ENCODE measurements around the gene LRRIQ1. TPM values are rescaled to one million over a fixed set of nuclear protein-coding genes. Genes with fewer than 3 reads are reported as not detected.

The LRRIQ1 gene
- total RNA-seq, 1 experiment from 2014 or later = 0.39 TPM

DNA sequence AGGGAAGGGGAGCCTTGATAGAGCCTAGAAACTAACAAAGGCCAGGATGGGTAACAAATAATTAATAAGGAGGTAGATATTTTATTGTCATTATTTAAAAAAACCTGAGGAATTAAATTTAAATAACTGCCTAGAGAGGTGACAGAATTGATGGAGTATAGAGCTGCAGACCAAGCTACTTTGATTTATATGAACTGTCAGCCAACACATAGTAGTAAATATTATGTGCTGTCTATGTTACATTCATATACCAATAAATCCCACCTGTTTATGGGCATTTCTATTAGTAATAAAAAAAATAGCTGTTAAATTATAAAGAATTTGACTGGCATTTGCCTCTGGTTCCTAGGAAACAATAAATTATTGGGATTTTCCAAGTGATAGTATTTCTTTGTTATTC, 37.8 kb upstream of the LRRIQ1 start:
- Mint-ChIP-seq H3K27ac (no peak overlapping the region), H3K36me3 (ENCODE audit: insufficient read depth in 1 of 3, low read depth in 3 of 3) (peaks cover 0 to 8% (median 7%) of the 10 kb centered on the region in 3 experiments; a peak in 5 of 7 replicates), H3K4me1 (peaks cover 9 to 10% of the 10 kb centered on the region in 2 experiments), H3K4me3 (no peak overlapping the region), H3K27me3 (ENCODE audit: low read depth) (no peaks in the 10 kb centered on the region), H3K9me3 (peaks cover 0 to 9% of the 10 kb centered on the region in 2 experiments; a peak in 2 of 5 replicates)
- H3K23ac ChIP-seq (ENCODE audit: insufficient read length, low read depth, low read length) = no peak overlapping the region
- no peak overlapping the region for H3K27ac ChIP-seq (ENCODE audit: insufficient read length, low read depth, low read length)
- H2BK20ac ChIP-seq (ENCODE audit: low read depth, low read length, poor library complexity, severe bottlenecking) = no peak overlapping the region
- no peak overlapping the region for H3K4ac ChIP-seq (ENCODE audit: low read depth, low read length)
- no peaks in the 10 kb centered on the region for H3K9me3 ChIP-seq (ENCODE audit: control insufficient read depth, low read depth, low read length)
- H3K23me2 ChIP-seq (ENCODE audit: insufficient read length, low read depth, low read length, poor library complexity, severe bottlenecking) = no peaks in the 10 kb centered on the region
- no peak overlapping the region for H3K14ac ChIP-seq (ENCODE audit: insufficient read depth, low read length)
- no peaks in the 10 kb centered on the region for H4K20me1 ChIP-seq (ENCODE audit: control insufficient read depth, insufficient read depth, insufficient read length)
- no peak overlapping the region for H2BK120ac ChIP-seq (ENCODE audit: low read depth, low read length, poor library complexity, severe bottlenecking)
- H3T11ph ChIP-seq (ENCODE audit: low read length) = no peak overlapping the region
- no peak overlapping the region for H2BK15ac ChIP-seq (ENCODE audit: low read depth, low read length)
- no peak overlapping the region for H2BK5ac ChIP-seq (ENCODE audit: insufficient read length, low read length)
- H2AK5ac ChIP-seq (ENCODE audit: insufficient read length, low read length) = no peak overlapping the region
- no peaks in the 10 kb centered on the region for H3K27me3 ChIP-seq (ENCODE audit: insufficient read depth, low read length)
- no peaks in the 10 kb centered on the region for H3K79me2 ChIP-seq (ENCODE audit: insufficient read depth, low read length)
- H3K9ac ChIP-seq (ENCODE audit: extremely low read depth, insufficient read length, low read length) = no peak overlapping the region
- H4K8ac ChIP-seq (replicated peaks; ENCODE audit: insufficient read length, low read depth, low read length) = no peak overlapping the region
- no peaks in the 10 kb centered on the region for H3K79me1 ChIP-seq (ENCODE audit: insufficient read depth, low read depth, low read length, poor library complexity, severe bottlenecking)
- H2BK12ac ChIP-seq (ENCODE audit: insufficient read length, low read depth, low read length) = no peak overlapping the region
- peaks cover 2% of the 10 kb centered on the region; the same call in 1 of the 2 replicates for H3K4me1 ChIP-seq (ENCODE audit: insufficient read depth, low read length)
- H4K91ac ChIP-seq (ENCODE audit: insufficient read length, low read depth, low read length) = no peak overlapping the region
- H3K4me2 ChIP-seq (ENCODE audit: insufficient read depth, insufficient read length, low read length) = no peak overlapping the region
- no peak overlapping the region for H3K56ac ChIP-seq (ENCODE audit: insufficient read length, low read depth, low read length)
- H4K5ac ChIP-seq (ENCODE audit: insufficient read length, low read depth, low read length) = no peak overlapping the region
- H2AFZ ChIP-seq (ENCODE audit: low read length) = no peak overlapping the region
- TF ChIP-seq, protein P1, sequence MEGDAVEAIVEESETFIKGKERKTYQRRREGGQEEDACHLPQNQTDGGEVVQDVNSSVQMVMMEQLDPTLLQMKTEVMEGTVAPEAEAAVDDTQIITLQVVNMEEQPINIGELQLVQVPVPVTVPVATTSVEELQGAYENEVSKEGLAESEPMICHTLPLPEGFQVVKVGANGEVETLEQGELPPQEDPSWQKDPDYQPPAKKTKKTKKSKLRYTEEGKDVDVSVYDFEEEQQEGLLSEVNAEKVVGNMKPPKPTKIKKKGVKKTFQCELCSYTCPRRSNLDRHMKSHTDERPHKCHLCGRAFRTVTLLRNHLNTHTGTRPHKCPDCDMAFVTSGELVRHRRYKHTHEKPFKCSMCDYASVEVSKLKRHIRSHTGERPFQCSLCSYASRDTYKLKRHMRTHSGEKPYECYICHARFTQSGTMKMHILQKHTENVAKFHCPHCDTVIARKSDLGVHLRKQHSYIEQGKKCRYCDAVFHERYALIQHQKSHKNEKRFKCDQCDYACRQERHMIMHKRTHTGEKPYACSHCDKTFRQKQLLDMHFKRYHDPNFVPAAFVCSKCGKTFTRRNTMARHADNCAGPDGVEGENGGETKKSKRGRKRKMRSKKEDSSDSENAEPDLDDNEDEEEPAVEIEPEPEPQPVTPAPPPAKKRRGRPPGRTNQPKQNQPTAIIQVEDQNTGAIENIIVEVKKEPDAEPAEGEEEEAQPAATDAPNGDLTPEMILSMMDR (conservative IDR thresholded peaks at IDR 0.05) = no peak
- no peak overlapping the region for H3K18ac ChIP-seq (ENCODE audit: insufficient read length, low read depth, low read length)
- no peak for DNase-seq
